Uterus (tissue), 4 donors: ENCODE data around the gene MINK1. TPM values are rescaled to one million over a fixed set of nuclear protein-coding genes. Genes with fewer than 3 reads are reported as not detected.
"Not testable (repeated sequence)": the region's sequence is repeated elsewhere in the genome, so short reads cannot be mapped to it uniquely, and the experiment has no call there.

Experiments used
- DNase-seq, 2 donors: peaks; one replicate each; pipeline ENCODE4 v3.0.0-alpha.2; 2019 to 2020
- H3K27ac ChIP-seq, 2 donors: fragments of 200-600 bp; sonication (generic); 1 replicate in 1 of 2; 2 replicates in 1 of 2; pipeline ENCODE4 v1.5.1; 2016 to 2018
- H3K27me3 ChIP-seq, 2 donors: fragments of 200-600 bp; sonication (generic); one replicate each; pipeline ENCODE4 v1.5.1; 2018 to 2019; ENCODE audit warnings: control low read depth in 1 of 2
- H3K36me3 ChIP-seq, 2 donors: fragments of 200-600 bp; sonication (generic); one replicate each; pipeline ENCODE4 v1.5.1; 2019; ENCODE audit warnings: control low read depth in 1 of 2
- H3K4me1 ChIP-seq, 2 donors: fragments of 200-600 bp; sonication (generic); one replicate each; pipeline ENCODE4 v1.5.1; 2018 to 2019; ENCODE audit warnings: control low read depth in 1 of 2
- H3K4me3 ChIP-seq, 2 donors: fragments of 200-600 bp; sonication (generic); 1 replicate in 1 of 2; 2 replicates in 1 of 2; pipeline ENCODE4 v1.5.1; 2018 to 2019; ENCODE audit warnings: mild to moderate bottlenecking in 1 of 2
- H3K9me3 ChIP-seq, 2 donors: fragments of 200-600 bp; sonication (generic); one replicate each; pipeline ENCODE4 v1.5.1; 2019; ENCODE audit warnings: control low read depth in 1 of 2
- POLR2A ChIP-seq, 2 donors: fragments of 450-650 bp; IDR thresholded peaks; one replicate each; pipeline ENCODE4 v1.6.1; 2016; ENCODE audit warnings: antibody characterized with exemption in 2 of 2, mild to moderate bottlenecking in 1 of 2, moderate library complexity in 1 of 2
- intact Hi-C: fragments of 100-400 bp; cut with DNase I; formaldehyde crosslinking; loops from one replicate; pipeline ENCODE4 v1.15.1; 2023; ENCODE audit warnings: low total_unique reads
- total RNA-seq, 4 donors: library from RNA; depleted of rRNA in 3 of 4; stranded (reverse); fragments of >200 nt in 3 of 4; gene quantifications; one replicate each; pipeline versions ENCODE4 v1.1.0 to v1.2.4, GENCODE V29; 2014 to 2023
- TF ChIP-seq, protein P1 (sequence below), 4 experiments: fragments of 200-600 bp in 2 of 4; fragments of 450-650 bp in 2 of 4; sonication (generic) in 2 of 4; IDR thresholded peaks; one replicate each; pipeline ENCODE4 v1.5.1; 2016 to 2019; ENCODE audit warnings: antibody characterized with exemption in 4 of 4, mild to moderate bottlenecking in 2 of 4, moderate library complexity in 1 of 4
- donor health status: DM: yes; HTN: yes; CAD: no.

Gene MINK1
- total RNA-seq, 4 donors from 2014 or later: 17.9 to 99.2 (median 27.9) TPM

DNA sequence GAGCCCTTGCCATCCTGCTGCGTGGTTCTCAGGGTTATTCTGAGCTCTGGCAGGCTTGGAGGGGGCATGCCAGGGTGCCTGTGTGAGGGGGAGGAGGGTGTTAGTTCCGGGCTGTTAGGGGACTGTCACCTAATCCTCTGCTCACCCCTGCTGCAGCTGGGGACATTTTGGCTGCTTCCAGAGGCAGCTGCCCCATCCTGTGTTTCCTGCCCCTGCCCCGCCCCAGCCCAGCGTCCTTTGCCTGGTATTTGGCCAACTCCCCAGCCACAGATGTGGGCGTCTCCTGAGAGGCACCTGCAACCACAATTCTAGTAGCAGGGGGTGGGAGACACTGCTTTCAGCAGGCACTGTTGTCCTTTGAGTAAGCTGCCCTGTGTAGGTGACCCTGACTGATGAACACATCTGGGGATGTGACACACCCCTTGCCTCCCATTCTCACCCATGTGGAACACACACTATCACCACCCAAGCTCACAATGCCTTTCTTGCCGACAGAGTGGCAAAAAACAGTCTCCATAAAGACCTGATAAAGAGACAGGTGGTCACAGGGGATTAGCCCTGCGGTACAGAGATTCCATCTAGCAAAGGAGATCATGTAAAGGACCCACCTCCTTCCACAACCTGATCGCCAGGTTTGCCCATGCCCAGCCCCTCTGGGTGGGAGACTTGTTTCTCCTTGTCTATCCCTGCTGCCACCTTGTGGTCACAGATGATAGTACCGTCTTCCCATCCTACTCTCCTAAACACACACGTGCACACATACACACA lies 70.1 kb downstream of the MINK1 start, which contains the start of gene CHRNE:
Gene CHRNE, minus strand, starts transcription at position 48 of the 768 bp plus-strand sequence. Its CDS starts 35 bp downstream, at position 13.
- Histone ChIP-seq H3K27me3 (peaks cover 0 to 4% of the 10 kb centered on the region in 2 donors), H3K27ac (peak within 1 kb of the TSS in 1 of 2 donors; percentile 1), H3K9me3 (no peaks in the 10 kb centered on the region), H3K4me1 (no peaks in the 10 kb centered on the region), H3K4me3 (no peak within 1 kb of the TSS), H3K36me3 (no peaks in the 10 kb centered on the region)
- no peak for TF ChIP-seq POLR2A (IDR thresholded peaks at IDR 0.05)
- TF ChIP-seq, protein P1, sequence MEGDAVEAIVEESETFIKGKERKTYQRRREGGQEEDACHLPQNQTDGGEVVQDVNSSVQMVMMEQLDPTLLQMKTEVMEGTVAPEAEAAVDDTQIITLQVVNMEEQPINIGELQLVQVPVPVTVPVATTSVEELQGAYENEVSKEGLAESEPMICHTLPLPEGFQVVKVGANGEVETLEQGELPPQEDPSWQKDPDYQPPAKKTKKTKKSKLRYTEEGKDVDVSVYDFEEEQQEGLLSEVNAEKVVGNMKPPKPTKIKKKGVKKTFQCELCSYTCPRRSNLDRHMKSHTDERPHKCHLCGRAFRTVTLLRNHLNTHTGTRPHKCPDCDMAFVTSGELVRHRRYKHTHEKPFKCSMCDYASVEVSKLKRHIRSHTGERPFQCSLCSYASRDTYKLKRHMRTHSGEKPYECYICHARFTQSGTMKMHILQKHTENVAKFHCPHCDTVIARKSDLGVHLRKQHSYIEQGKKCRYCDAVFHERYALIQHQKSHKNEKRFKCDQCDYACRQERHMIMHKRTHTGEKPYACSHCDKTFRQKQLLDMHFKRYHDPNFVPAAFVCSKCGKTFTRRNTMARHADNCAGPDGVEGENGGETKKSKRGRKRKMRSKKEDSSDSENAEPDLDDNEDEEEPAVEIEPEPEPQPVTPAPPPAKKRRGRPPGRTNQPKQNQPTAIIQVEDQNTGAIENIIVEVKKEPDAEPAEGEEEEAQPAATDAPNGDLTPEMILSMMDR (IDR thresholded peaks at IDR 0.05): peak; percentile 57 to 73 (median 70)
- DNase-seq: peak; percentile 61 to 84
- intact Hi-C loops: no loop called here

DNA sequence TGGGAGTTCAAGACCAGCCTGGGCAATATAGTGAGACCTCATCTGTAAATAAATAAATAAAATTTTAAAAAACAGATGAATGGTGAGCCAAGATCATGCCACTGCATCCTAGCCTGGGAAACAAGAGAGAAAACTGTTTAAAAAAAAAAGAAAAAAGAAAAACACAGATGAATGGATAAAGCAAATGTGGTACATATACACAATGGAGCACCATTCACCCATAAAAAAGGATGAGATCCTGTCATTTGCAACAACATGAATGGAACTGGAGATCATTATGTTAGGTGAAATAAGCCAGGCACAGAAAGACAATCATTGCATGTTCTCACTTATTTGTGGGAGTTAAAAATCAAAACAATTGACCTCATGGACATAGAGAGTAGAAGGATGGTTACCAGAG lies 73.5 kb downstream of the MINK1 start:
- H3K27me3 ChIP-seq, H3K36me3 ChIP-seq, H3K4me3 ChIP-seq, H3K27ac ChIP-seq, H3K4me1 ChIP-seq, DNase-seq, intact Hi-C loops, H3K9me3 ChIP-seq: not testable (repeated sequence)

DNA sequence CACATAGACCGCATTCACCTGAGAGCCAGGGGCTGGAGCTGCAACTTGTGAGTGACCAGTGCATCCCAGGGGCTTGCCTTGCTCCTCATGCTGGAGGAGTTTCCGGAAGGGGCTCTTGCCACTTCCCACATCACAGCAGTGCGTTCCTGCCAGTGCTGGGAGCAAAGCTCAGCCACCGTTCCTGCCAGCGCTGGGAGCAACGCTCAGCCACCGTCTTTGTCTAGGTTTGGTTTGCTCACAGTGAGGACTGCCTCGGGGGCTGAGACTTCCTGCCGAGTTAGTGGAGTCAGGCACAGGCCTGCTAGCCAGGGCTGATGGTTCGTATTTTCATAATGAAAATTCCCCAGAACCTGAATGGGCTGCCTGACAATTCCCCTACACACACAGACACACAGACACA lies 75.2 kb downstream of the MINK1 start:
- no peaks in the 10 kb centered on the region for H3K27me3 ChIP-seq
- intact Hi-C loops: no loop called here
- H3K4me3 ChIP-seq: no peak overlapping the region
- H3K27ac ChIP-seq: peak overlapping the region in 1 of 2 donors; percentile 54
- no peaks in the 10 kb centered on the region for H3K9me3 ChIP-seq
- no peaks in the 10 kb centered on the region for H3K36me3 ChIP-seq
- TF ChIP-seq POLR2A (IDR thresholded peaks at IDR 0.05): no peak
- TF ChIP-seq, protein P1 (IDR thresholded peaks at IDR 0.05): no peak
- DNase-seq: no peak
- H3K4me1 ChIP-seq: no peaks in the 10 kb centered on the region

DNA sequence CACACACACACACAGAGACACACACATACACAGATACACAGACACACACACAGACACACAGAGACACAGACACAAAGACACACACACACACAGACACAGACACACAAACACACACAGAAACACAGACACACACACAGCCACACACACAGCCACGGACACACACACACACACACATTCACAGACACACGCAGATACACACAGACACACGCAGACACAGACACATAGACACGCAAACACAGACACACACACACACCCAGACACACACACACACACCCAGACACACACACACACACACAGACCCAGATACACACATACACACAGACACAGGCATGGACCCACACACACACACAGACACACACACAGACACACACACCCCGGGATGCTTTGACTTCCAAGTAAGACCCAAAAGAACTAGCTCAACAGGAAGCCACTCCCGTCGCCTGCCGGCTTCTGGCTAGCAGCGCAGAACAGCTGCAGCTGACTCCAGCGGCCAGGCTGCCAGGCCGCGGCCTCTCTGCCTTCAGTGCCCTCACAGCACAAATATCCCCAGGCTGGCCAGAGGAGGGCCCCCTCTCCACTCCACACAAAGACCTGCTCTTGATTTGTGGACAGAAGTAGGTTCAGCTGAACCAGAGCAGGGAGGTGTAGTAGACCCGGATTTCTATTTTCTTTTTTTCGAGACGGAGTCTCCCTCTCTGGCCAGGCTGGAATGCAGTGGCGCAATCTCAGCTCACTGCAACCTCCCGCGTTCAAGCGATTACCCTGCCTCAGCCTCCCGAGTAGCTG lies 75.8 kb downstream of the MINK1 start:
- no peaks in the 10 kb centered on the region for H3K27me3 ChIP-seq
- peak overlapping the region; percentile 18 to 54 for H3K27ac ChIP-seq
- no peak for TF ChIP-seq POLR2A (IDR thresholded peaks at IDR 0.05)
- TF ChIP-seq, protein P1 (IDR thresholded peaks at IDR 0.05): peak; percentile 62 to 91 (median 77)
- peak; percentile 82 to 87 for DNase-seq
- H3K36me3 ChIP-seq: no peaks in the 10 kb centered on the region
- H3K4me3 ChIP-seq: no peak overlapping the region
- no peaks in the 10 kb centered on the region for H3K9me3 ChIP-seq
- intact Hi-C loops: no loop called here
- no peaks in the 10 kb centered on the region for H3K4me1 ChIP-seq

DNA sequence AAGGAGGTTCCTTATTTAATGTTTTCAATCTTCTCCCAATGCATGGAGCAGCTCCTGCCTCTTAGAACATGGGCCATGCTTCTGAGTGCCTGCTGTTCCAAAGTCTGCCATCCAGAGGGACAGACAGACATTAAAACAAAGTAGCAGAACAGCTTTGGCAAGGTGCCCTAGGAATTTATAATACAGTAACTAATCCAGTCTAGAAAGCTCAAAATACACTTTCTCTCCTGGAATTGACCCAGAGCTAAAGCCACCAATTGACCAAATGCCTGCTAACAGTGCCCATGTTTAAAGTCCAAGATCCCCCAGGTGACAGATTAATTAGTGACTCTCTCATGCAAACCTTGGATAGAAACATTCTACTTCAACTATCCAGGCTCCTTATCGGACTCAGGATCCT lies 80.9 kb downstream of the MINK1 start:
- no peaks in the 10 kb centered on the region for H3K36me3 ChIP-seq

DNA sequence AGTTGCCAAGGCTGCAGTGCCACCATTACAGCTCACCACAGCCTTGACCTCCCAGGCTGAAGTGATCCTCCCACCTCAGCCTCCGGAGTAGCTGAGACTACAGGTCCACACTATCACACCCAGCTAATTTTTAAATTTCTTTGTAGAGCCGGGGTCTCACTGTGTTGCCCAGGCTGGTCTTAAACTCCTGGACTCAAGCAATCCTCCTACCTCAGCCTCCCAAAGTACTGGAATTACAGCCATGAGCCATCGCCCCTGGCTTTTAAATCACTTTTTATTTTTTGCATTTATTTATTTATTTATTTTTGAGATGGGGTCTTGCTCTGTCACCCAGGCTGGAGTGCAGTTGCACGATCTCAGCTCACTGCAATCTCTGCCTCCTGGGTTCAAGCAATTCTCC lies 81.4 kb downstream of the MINK1 start:
- H3K4me3 ChIP-seq, H3K9me3 ChIP-seq, H3K36me3 ChIP-seq, H3K4me1 ChIP-seq, DNase-seq, H3K27ac ChIP-seq, H3K27me3 ChIP-seq: not testable (repeated sequence)
- intact Hi-C loops: loop anchor here (10.0 kb wide), 1 partner anchor 150 kb away; no protein-coding TSS in a partner anchor

More for the DNA sequence above, 80.9 kb downstream of the MINK1 start:
- Histone ChIP-seq H3K27ac (no peak overlapping the region), H3K9me3 (no peaks in the 10 kb centered on the region), H3K27me3 (no peaks in the 10 kb centered on the region), H3K4me3 (no peak overlapping the region), H3K4me1 (no peaks in the 10 kb centered on the region)
- no peak for TF ChIP-seq POLR2A (IDR thresholded peaks at IDR 0.05)
- TF ChIP-seq, protein P1 (IDR thresholded peaks at IDR 0.05): no peak
- intact Hi-C loops: loop anchor here (10.0 kb wide), 1 partner anchor 151 kb away; no protein-coding TSS in a partner anchor
- no peak for DNase-seq
